ENCODE measurements around the gene SLC25A10.

SLC25A10 gene

GRCh38 chr17:81683584-81684441 lies 28.3 kb upstream of the SLC25A10 start, which contains the start of the genes ARL16 and HGS:
TSS of gene ARL16 (minus strand) at chr17:81683797. CDS start at chr17:81683753, 44 bp downstream.
TSS of gene HGS (plus strand) at chr17:81684011. CDS start at chr17:81684067, 56 bp downstream.
- peak within 1 kb of the TSS; percentile 82 for H3K27ac ChIP-seq
- no peaks in the 10 kb centered on the region for H3K27me3 ChIP-seq
- H3K36me3 ChIP-seq = peaks cover 38% of the 10 kb centered on the region
- peaks cover 23 to 25% of the 10 kb centered on the region in 2 experiments for H3K4me1 ChIP-seq (ENCODE audit: control insufficient read depth in 1 of 2, insufficient read depth in 1 of 2, low read depth in 1 of 2, low read length in 1 of 2)
- peak; percentile 36 for TF ChIP-seq CTCF (IDR thresholded peaks at IDR 0.05)
- H3K4me3 ChIP-seq (ENCODE audit: low read depth in 1 of 2, low read length in 1 of 2) = peak within 1 kb of the TSS; percentile 84 to 96
- H3K9me3 ChIP-seq = no peaks in the 10 kb centered on the region

DNA sequence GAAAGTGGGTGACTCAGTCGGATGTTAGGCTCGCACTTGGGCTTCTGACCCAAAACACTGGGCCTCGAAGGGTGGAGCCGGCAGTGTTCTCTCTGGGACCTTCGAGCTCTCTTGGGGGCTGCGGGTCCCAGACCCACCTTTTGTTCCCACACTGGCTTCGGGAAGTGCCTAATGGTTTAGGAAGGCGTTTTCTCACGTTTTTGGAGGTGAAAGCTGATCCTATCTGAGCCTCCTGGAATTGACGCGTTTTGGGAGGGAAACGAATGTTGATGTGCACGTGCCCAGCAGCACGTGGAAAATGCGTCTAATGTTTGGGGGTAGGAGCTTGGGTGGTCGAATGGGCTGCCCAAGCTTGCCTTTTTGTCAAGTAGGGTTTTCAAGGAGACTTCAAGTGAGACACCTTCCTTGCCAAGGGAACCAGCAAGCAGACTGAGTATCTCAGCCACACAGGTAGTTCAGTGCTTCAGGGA lies 27.6 kb upstream of the SLC25A10 start:
- H3K27me3 ChIP-seq = no peaks in the 10 kb centered on the region
- no peak for TF ChIP-seq CTCF (IDR thresholded peaks at IDR 0.05)
- peak overlapping the region; percentile 84 to 96 for H3K4me3 ChIP-seq (ENCODE audit: low read depth in 1 of 2, low read length in 1 of 2)
- H3K4me1 ChIP-seq (ENCODE audit: control insufficient read depth in 1 of 2, insufficient read depth in 1 of 2, low read depth in 1 of 2, low read length in 1 of 2) = peaks cover 23 to 25% of the 10 kb centered on the region in 2 experiments
- H3K36me3 ChIP-seq = peaks cover 44% of the 10 kb centered on the region
- peak overlapping the region; percentile 82 for H3K27ac ChIP-seq
- no peaks in the 10 kb centered on the region for H3K9me3 ChIP-seq

GRCh38 chr17:81685108-81685507 lies 27.0 kb upstream of the SLC25A10 start:
- peak overlapping the region; percentile 84 to 96 for H3K4me3 ChIP-seq (ENCODE audit: low read depth in 1 of 2, low read length in 1 of 2)
- peaks cover 51% of the 10 kb centered on the region for H3K36me3 ChIP-seq
- no peaks in the 10 kb centered on the region for H3K27me3 ChIP-seq
- H3K9me3 ChIP-seq = no peaks in the 10 kb centered on the region
- no peak overlapping the region for H3K27ac ChIP-seq
- H3K4me1 ChIP-seq (ENCODE audit: control insufficient read depth in 1 of 2, insufficient read depth in 1 of 2, low read depth in 1 of 2, low read length in 1 of 2) = peaks cover 23 to 25% of the 10 kb centered on the region in 2 experiments
- no peak for TF ChIP-seq CTCF (IDR thresholded peaks at IDR 0.05)

- Histone ChIP-seq H3K4me1 (ENCODE audit: control insufficient read depth in 1 of 2, insufficient read depth in 1 of 2, low read depth in 1 of 2, low read length in 1 of 2) (peaks cover 23 to 25% of the 10 kb centered on the region in 2 experiments), H3K27me3 (no peaks in the 10 kb centered on the region), H3K4me3 (ENCODE audit: low read depth in 1 of 2, low read length in 1 of 2) (no peak overlapping the region), H3K27ac (no peak overlapping the region), H3K9me3 (no peaks in the 10 kb centered on the region), H3K36me3 (peaks cover 66% of the 10 kb centered on the region)
- no peak for TF ChIP-seq CTCF (IDR thresholded peaks at IDR 0.05)
Measured at GRCh38 chr17:81686614-81687013, 25.5 kb upstream of the SLC25A10 start.

GRCh38 chr17:81687770-81688541 lies 24.1 kb upstream of the SLC25A10 start:
- peaks cover 79% of the 10 kb centered on the region for H3K36me3 ChIP-seq
- H3K27me3 ChIP-seq = no peaks in the 10 kb centered on the region
- no peak for TF ChIP-seq CTCF (IDR thresholded peaks at IDR 0.05)
- peaks cover 16 to 18% of the 10 kb centered on the region in 2 experiments for H3K4me1 ChIP-seq (ENCODE audit: control insufficient read depth in 1 of 2, insufficient read depth in 1 of 2, low read depth in 1 of 2, low read length in 1 of 2)
- no peak overlapping the region for H3K27ac ChIP-seq
- no peak overlapping the region for H3K4me3 ChIP-seq (ENCODE audit: low read depth in 1 of 2, low read length in 1 of 2)
- no peaks in the 10 kb centered on the region for H3K9me3 ChIP-seq
